ENCODE data around the gene CCNF. TPM values are rescaled to one million over a fixed set of nuclear protein-coding genes. Genes with fewer than 3 reads are reported as not detected.

The CCNF gene
- total and polyA plus RNA-seq, 2 of the 8 experiments (the other 6 are each of a cell fraction or from before 2014, with no cell fraction given), result 15.4 to 54.3 TPM

DNA sequence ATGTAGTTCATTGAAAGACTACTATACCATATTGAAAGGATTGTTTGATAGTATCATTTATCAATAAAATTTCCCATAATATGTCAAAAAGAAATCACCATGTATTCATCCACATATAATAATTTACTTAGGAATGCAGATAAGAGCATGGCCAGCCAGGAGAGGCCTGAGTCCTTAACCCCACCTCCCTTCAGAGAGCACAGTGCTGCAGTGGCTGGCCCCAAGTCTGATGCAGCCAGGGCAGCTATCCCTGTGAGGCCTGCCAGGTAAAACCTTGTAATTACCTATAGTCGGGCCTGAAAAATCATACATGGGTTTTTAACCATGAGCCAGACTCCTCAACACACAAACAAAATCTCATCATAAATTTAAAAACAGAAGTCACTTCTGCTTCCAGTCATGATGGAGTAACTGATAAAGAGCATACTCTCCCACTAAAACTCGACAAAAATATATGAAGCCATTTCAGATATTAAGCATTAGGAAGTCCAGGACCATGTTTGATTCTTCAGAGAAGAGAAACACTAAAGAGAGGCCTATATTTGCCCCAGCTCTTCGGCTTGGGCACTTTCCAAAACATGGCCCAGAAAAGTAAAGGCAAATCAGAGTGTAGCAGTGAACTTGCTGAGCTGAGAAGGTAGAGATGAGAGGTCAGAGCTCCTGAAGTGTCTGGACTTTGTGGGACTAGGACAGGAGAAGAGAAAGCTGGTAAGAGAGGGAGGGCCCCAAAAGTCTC is 40.9 kb upstream of the CCNF start (continued):
- TF ChIP-seq, protein P1, sequence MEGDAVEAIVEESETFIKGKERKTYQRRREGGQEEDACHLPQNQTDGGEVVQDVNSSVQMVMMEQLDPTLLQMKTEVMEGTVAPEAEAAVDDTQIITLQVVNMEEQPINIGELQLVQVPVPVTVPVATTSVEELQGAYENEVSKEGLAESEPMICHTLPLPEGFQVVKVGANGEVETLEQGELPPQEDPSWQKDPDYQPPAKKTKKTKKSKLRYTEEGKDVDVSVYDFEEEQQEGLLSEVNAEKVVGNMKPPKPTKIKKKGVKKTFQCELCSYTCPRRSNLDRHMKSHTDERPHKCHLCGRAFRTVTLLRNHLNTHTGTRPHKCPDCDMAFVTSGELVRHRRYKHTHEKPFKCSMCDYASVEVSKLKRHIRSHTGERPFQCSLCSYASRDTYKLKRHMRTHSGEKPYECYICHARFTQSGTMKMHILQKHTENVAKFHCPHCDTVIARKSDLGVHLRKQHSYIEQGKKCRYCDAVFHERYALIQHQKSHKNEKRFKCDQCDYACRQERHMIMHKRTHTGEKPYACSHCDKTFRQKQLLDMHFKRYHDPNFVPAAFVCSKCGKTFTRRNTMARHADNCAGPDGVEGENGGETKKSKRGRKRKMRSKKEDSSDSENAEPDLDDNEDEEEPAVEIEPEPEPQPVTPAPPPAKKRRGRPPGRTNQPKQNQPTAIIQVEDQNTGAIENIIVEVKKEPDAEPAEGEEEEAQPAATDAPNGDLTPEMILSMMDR (IDR thresholded peaks at IDR 0.05; ENCODE audit: control extremely low read depth in 1 of 3, insufficient read depth in 1 of 3, low read depth in 1 of 3, low read length in 3 of 3), result no peak
- TF ChIP-seq KDM5A (IDR thresholded peaks at IDR 0.05; ENCODE audit: low read length) (no peak), RNF2 (IDR thresholded peaks at IDR 0.05; ENCODE audit: borderline replicate concordance, low read depth, low read length, missing control alignments, poor library complexity, severe bottlenecking) (no peak), SP4 (IDR thresholded peaks at IDR 0.05; ENCODE audit: low read length) (no peak), GABPA (IDR thresholded peaks at IDR 0.05; ENCODE audit: borderline replicate concordance, insufficient read depth, low read length) (no peak)
